DND-41 (cell line): Measurements from ENCODE around the gene FAM171A1.

Experiments
- ATAC-seq: fragments of 200-7000 bp; cut with Tn5 transposase; 3 replicates; pipeline ENCODE4 v1.9.1; 2021; ENCODE audit warnings: low read depth; ENCODE audit not compliant: insufficient read depth
- DNase-seq: peaks from one replicate; pipeline ENCODE4 v3.0.0-alpha.2; 2020
- H2AFZ ChIP-seq: 2 replicates; pipeline ENCODE4 v1.6.0; 2012; ENCODE audit warnings: low read depth, low read length
- H3K27ac ChIP-seq: 2 replicates; pipeline ENCODE4 v1.5.1; 2012; ENCODE audit warnings: low read length, inconsistent platforms
- H3K27me3 ChIP-seq: fragments of 200-600 bp; sonication (generic); 2 replicates; pipeline ENCODE4 v1.6.0; 2012; ENCODE audit warnings: low read length, mild to moderate bottlenecking, inconsistent platforms; ENCODE audit not compliant: insufficient read depth, poor library complexity
- H3K36me3 ChIP-seq: 2 replicates; pipeline ENCODE4 v1.5.1; 2012; ENCODE audit warnings: low read length, inconsistent platforms; ENCODE audit not compliant: insufficient read depth
- H3K4me1 ChIP-seq: 2 replicates; pipeline ENCODE4 v1.5.1; 2012; ENCODE audit warnings: mild to moderate bottlenecking, low read length; ENCODE audit not compliant: insufficient read depth
- H3K4me2 ChIP-seq: 2 replicates; pipeline ENCODE4 v1.6.0; 2012; ENCODE audit warnings: mild to moderate bottlenecking, moderate library complexity, low read length, inconsistent platforms; ENCODE audit not compliant: insufficient read depth
- H3K4me3 ChIP-seq, 2 experiments: fragments of 200-600 bp in 1 of 2; shearing (Covaris generic) in 1 of 2; 2 replicates each; pipeline ENCODE4 v1.5.1; 2012 to 2016; ENCODE audit warnings: inconsistent platforms in 2 of 2, low read length in 2 of 2, mild to moderate bottlenecking in 2 of 2, low read depth in 1 of 2, moderate library complexity in 1 of 2
- H3K79me2 ChIP-seq: 2 replicates; pipeline ENCODE4 v1.6.0; 2012; ENCODE audit warnings: low read length, inconsistent platforms; ENCODE audit not compliant: insufficient read depth
- H3K9ac ChIP-seq: 2 replicates; pipeline ENCODE4 v1.6.0; 2012; ENCODE audit warnings: low read depth, mild to moderate bottlenecking, inconsistent platforms, low read length, moderate library complexity
- H3K9me3 ChIP-seq: 2 replicates; pipeline ENCODE4 v1.5.1; 2012; ENCODE audit warnings: low read length, moderate library complexity, mild to moderate bottlenecking, inconsistent platforms; ENCODE audit not compliant: insufficient read depth, severe bottlenecking
- H4K20me1 ChIP-seq: 2 replicates; pipeline ENCODE4 v1.6.0; 2012; ENCODE audit warnings: low read length; ENCODE audit not compliant: insufficient read depth
- EZH2 ChIP-seq: IDR thresholded peaks from 3 replicates; pipeline ENCODE4 v1.6.1; 2012; ENCODE audit warnings: borderline replicate concordance, low read depth, mild to moderate bottlenecking, moderate library complexity, low read length, inconsistent platforms; ENCODE audit not compliant: severe bottlenecking
- TF ChIP-seq, protein P1 (sequence below): IDR thresholded peaks from 2 replicates; pipeline ENCODE4 v1.5.1; 2012; ENCODE audit warnings: borderline replicate concordance, low read length, moderate library complexity, mild to moderate bottlenecking; ENCODE audit not compliant: poor library complexity, severe bottlenecking; ENCODE audit errors: extremely low read depth

FAM171A1 gene

DNA sequence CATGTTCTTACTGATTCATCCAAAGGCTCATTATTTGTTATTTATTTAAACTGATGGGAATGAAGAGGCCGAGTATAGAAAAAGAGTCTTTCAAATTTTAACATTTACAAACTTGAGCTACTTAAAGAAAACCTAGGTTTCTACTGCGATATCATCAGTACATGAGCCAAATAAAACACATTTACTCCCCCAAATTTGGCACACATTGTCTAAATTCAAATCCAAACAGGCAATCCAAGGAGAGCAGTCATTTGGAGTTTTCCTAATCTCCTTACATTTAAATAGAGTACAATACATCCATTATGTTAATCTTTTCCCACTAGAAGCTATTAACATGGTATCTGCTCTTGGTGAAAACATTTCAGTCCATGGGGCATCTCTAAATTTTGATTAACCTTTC is 204.8 kb downstream of the FAM171A1 start:
- H3K4me1 ChIP-seq, result peaks cover 43% of the 10 kb centered on the region
- H2AFZ ChIP-seq, result no peak overlapping the region
- no peak for DNase-seq
- TF ChIP-seq, protein P1, sequence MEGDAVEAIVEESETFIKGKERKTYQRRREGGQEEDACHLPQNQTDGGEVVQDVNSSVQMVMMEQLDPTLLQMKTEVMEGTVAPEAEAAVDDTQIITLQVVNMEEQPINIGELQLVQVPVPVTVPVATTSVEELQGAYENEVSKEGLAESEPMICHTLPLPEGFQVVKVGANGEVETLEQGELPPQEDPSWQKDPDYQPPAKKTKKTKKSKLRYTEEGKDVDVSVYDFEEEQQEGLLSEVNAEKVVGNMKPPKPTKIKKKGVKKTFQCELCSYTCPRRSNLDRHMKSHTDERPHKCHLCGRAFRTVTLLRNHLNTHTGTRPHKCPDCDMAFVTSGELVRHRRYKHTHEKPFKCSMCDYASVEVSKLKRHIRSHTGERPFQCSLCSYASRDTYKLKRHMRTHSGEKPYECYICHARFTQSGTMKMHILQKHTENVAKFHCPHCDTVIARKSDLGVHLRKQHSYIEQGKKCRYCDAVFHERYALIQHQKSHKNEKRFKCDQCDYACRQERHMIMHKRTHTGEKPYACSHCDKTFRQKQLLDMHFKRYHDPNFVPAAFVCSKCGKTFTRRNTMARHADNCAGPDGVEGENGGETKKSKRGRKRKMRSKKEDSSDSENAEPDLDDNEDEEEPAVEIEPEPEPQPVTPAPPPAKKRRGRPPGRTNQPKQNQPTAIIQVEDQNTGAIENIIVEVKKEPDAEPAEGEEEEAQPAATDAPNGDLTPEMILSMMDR, result no peak
- TF ChIP-seq EZH2, result no peak
- peak overlapping the region; percentile 74 for H3K4me2 ChIP-seq
- H3K9me3 ChIP-seq, result no peaks in the 10 kb centered on the region
- peaks cover 12% of the 10 kb centered on the region; the same call in 1 of the 2 replicates for H4K20me1 ChIP-seq
- H3K27me3 ChIP-seq, result no peaks in the 10 kb centered on the region
- no peak for ATAC-seq
- peak overlapping the region; percentile 80; the same call in 1 of the 2 replicates for H3K9ac ChIP-seq
- H3K79me2 ChIP-seq, result peaks cover 61% of the 10 kb centered on the region
- H3K4me3 ChIP-seq, result 0 out of 4 replicates have a peak overlapping the region, but pooled peaks of 1 of the 2 experiments have one; percentile 94
- no peaks in the 10 kb centered on the region; the same call in 1 of the 2 replicates for H3K36me3 ChIP-seq
- H3K27ac ChIP-seq, result no peak overlapping the region

DNA sequence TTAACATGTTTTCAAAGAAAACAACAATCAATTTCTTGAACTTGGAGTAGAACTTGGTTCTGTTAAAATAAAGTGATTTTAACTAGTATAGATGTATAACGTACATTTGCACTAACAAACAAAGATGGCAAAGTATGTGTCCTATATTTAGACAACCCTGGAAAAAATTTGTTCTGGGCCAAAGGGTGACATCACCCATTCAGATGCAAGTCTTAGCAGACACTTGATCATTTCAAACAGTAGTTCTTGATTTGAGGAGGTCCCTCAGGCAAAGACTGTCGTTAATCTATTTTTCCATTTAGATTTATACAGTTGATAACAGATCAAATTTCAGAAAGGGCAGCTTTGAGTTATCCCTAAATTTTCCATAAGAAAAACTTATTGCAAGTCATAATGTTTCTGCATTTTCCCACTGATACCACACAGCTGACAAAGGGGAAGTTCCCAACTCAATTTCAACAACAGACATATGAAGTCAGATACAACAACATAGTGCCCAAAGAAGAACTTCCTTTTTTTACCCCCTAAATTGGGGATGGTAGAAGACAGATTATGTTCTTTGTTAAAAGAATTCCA is 207.7 kb downstream of the FAM171A1 start:
- H3K36me3 ChIP-seq, result peaks cover 6% of the 10 kb centered on the region; the same call in 1 of the 2 replicates
- peaks cover 87% of the 10 kb centered on the region for H3K79me2 ChIP-seq
- ATAC-seq (no peak), DNase-seq (no peak)
- no peak overlapping the region for H3K4me2 ChIP-seq
- no peaks in the 10 kb centered on the region for H3K9me3 ChIP-seq
- H3K27ac ChIP-seq, result no peak overlapping the region
- no peak overlapping the region for H2AFZ ChIP-seq
- H3K4me1 ChIP-seq, result peaks cover 19% of the 10 kb centered on the region
- no peaks in the 10 kb centered on the region for H3K27me3 ChIP-seq
- TF ChIP-seq, protein P1, result no peak
- TF ChIP-seq EZH2, result no peak
- no peak overlapping the region for H3K4me3 ChIP-seq
- H4K20me1 ChIP-seq, result peaks cover 28% of the 10 kb centered on the region
- no peak overlapping the region for H3K9ac ChIP-seq
